ENCODE measurements around the gene PLEKHG3. TPM values are rescaled to one million over a fixed set of nuclear protein-coding genes. Genes with fewer than 3 reads are reported as not detected.

PLEKHG3 gene
- total and polyA plus RNA-seq, 2 experiments from 2014 or later: 23.0 to 83.1 TPM

- peak; percentile 15 to 42; a peak in 3 of 4 replicates for TF ChIP-seq CTCF (conservative IDR thresholded peaks at IDR 0.05; ENCODE audit: low read depth in 2 of 2)
- TF ChIP-seq REST (IDR thresholded peaks at IDR 0.05; ENCODE audit: unreplicated experiment): no peak
- no peak for TF ChIP-seq ZNF114 (CRISPR knock-in tag; IDR thresholded peaks at IDR 0.05)
- TF ChIP-seq POLR2AphosphoS5 (IDR thresholded peaks at IDR 0.05; ENCODE audit: low read depth): no peak
- no peak for TF ChIP-seq EZH2 (IDR thresholded peaks at IDR 0.05; ENCODE audit: low read depth, unreplicated experiment)
- TF ChIP-seq JUNB (IDR thresholded peaks at IDR 0.05; ENCODE audit: unreplicated experiment): no peak
- Histone ChIP-seq H3F3A (replicated peaks; ENCODE audit: low read depth) (0 out of 2 replicates have a peak, but pooled peaks cover 6% of the 10 kb centered on the region), H3K27me3 (ENCODE audit: insufficient read depth) (no peaks in the 10 kb centered on the region), H3K27ac (ENCODE audit: low read depth) (no peak overlapping the region), H3K4me3 (no peak overlapping the region), H4K20me1 (replicated peaks; ENCODE audit: insufficient read depth) (peaks cover 8% of the 10 kb centered on the region; the same call in 1 of the 2 replicates), H3K4me1 (ENCODE audit: insufficient read depth) (peaks cover 8% of the 10 kb centered on the region), H2AFZ (no peak overlapping the region), H3K79me2 (replicated peaks; ENCODE audit: insufficient read depth) (peaks cover 22% of the 10 kb centered on the region), H3K9me2 (ENCODE audit: insufficient read depth) (no peaks in the 10 kb centered on the region), H3K36me3 (ENCODE audit: insufficient read depth) (peaks cover 20% of the 10 kb centered on the region), H3K4me2 (no peak overlapping the region)
- DNase-seq (ENCODE audit: low spot score) (peak; percentile 48), ATAC-seq (peak; percentile 76)
- H3K27ac Mint-ChIP-seq: no peak overlapping the region; the same call in 1 of the 2 replicates
- peaks cover 20% of the 10 kb centered on the region for H3K4me1 Mint-ChIP-seq
- H3K9me3 Mint-ChIP-seq: no peaks in the 10 kb centered on the region
- peaks cover 2% of the 10 kb centered on the region for H3K27me3 Mint-ChIP-seq (ENCODE audit: insufficient read depth, low read depth, poor library complexity)
- peaks cover 68% of the 10 kb centered on the region for H3K36me3 Mint-ChIP-seq (ENCODE audit: low read depth)
- no peak overlapping the region for H3K4me3 Mint-ChIP-seq
Measured at GRCh38 chr14:64736271-64737169, 32.3 kb downstream of the PLEKHG3 start.
